ENCODE measurements around the gene ATG14.

DNA sequence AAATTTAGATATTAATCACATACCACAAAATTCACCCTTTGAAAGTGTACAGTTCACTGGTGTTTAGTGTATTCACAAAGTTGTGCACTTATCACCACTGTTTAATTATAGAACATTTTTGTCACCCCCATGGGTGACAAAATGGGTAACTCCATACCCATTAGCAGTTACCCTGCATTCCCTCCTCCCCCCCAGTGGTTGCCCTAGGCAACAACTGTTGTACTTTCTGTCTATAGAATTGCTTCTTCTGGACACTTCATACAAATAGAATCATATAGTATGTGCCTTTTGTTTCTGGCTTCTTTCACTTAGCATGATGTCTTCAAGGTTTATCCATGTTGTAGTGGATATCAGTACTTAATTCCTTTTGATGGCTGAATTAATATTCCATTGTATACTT is 87.7 kb downstream of the ATG14 start:
- no peak for TF ChIP-seq CTCF (conservative IDR thresholded peaks at IDR 0.05)
- no peak for TF ChIP-seq EZH2 (IDR thresholded peaks at IDR 0.05; ENCODE audit: low read depth)
